Aorta (tissue), 5 donors: ENCODE data around the gene ETV2. TPM values are rescaled to one million over a fixed set of nuclear protein-coding genes. Genes with fewer than 3 reads are reported as not detected.

Experiments used
- ATAC-seq: fragments of 200-7000 bp; cut with Tn5 transposase; one replicate; pipeline ENCODE4 v1.9.1; 2022; ENCODE audit warnings: moderate library complexity; ENCODE audit not compliant: low FRiP score
- DNase-seq, 2 donors: peaks; one replicate each; pipeline ENCODE4 v3.0.0-alpha.2; 2020
- H3K27ac ChIP-seq, 2 donors: one replicate each; pipeline ENCODE4 v1.5.1; 2013; ENCODE audit warnings: low read length in 2 of 2, mild to moderate bottlenecking in 2 of 2, moderate library complexity in 2 of 2, control low read depth in 1 of 2, inconsistent platforms in 1 of 2, low read depth in 1 of 2
- H3K27me3 ChIP-seq, 2 donors: one replicate each; pipeline ENCODE4 v1.6.1; 2013; ENCODE audit warnings: control low read depth in 1 of 2, low read length in 1 of 2, mild to moderate bottlenecking in 1 of 2, moderate library complexity in 1 of 2; ENCODE audit not compliant: insufficient read depth in 2 of 2, control insufficient read depth in 1 of 2
- H3K36me3 ChIP-seq, 2 donors: one replicate each; pipeline ENCODE4 v1.6.1; 2013; ENCODE audit warnings: control low read depth in 1 of 2, low read length in 1 of 2, mild to moderate bottlenecking in 1 of 2; ENCODE audit not compliant: insufficient read depth in 2 of 2, control insufficient read depth in 1 of 2
- H3K4me1 ChIP-seq, 2 donors: one replicate each; pipeline ENCODE4 v1.6.1; 2013; ENCODE audit warnings: low read length in 2 of 2, control low read depth in 1 of 2, mild to moderate bottlenecking in 1 of 2, moderate library complexity in 1 of 2; ENCODE audit not compliant: insufficient read depth in 2 of 2, control insufficient read depth in 1 of 2
- H3K4me3 ChIP-seq, 2 donors: one replicate each; pipeline ENCODE4 v1.5.1; 2013; ENCODE audit warnings: low read length in 2 of 2, control low read depth in 1 of 2, mild to moderate bottlenecking in 1 of 2
- H3K9me3 ChIP-seq: one replicate; pipeline ENCODE4 v1.6.1; 2013; ENCODE audit warnings: mild to moderate bottlenecking, low read length; ENCODE audit not compliant: control insufficient read depth
- WGBS, 2 donors: extraction: QIAGEN DNeasy Blood & Tissue Kit; methylation state at CpG; one replicate each; pipeline ENCODE4 v1.1.7; 2013; 5-methylcytosine and 5-hydroxymethylcytosine counted together
- intact Hi-C, 2 donors: fragments of 100-400 bp; cut with DNase I; formaldehyde crosslinking; loops; one replicate each; pipeline versions ENCODE4 v1.14.2 to v1.15.0; 2022
- polyA plus RNA-seq, 2 donors: library from polyadenylated mRNA; stranded (reverse); fragments of 200-250 nt; gene quantifications; one replicate each; pipeline ENCODE4 v1.2.3, GENCODE V29; 2013
- total RNA-seq, 2 donors: library from RNA; stranded (reverse); fragmentation: NEBNext Ultra II Directional; extraction: Animal tissue kit (Norgen Biotek cat#: 25700); gene quantifications; one replicate each; pipeline ENCODE4 v1.2.1, GENCODE V29; 2021
- donor health status: healthy with polysubstance abuse.
- donor health status: Bipolar disorder and iron deficiency.
- donor health status: DM: no; HTN: no; CAD: no.
- donor health status: DM: no; HTN: no; CAD: no.
- donor health status: DM: yes; HTN: yes; CAD: no.

ETV2 gene
- total and polyA plus RNA-seq, 4 donors, result 0.46 to 1.9 (median 0.92) TPM

GRCh38 chr19:35619290-35619923, 22.1 kb upstream of the ETV2 start:
- Histone ChIP-seq H3K9me3 (no peaks in the 10 kb centered on the region), H3K4me1 (no peaks in the 10 kb centered on the region), H3K36me3 (no peaks in the 10 kb centered on the region), H3K27me3 (no peaks in the 10 kb centered on the region), H3K4me3 (no peak overlapping the region), H3K27ac (no peak overlapping the region)
- 95 to 97% methylated on average over 11 to 12 of the region's 12 CpGs for WGBS, 2 donors
- intact Hi-C loops, result no loop called here
- DNase-seq, result no peak
- no peak for ATAC-seq

- DNase-seq (no peak), ATAC-seq (no peak)
- H3K36me3 ChIP-seq, result no peaks in the 10 kb centered on the region
- intact Hi-C loops, result no loop called here
- no peaks in the 10 kb centered on the region for H3K27me3 ChIP-seq
- no peak overlapping the region for H3K4me3 ChIP-seq
- H3K4me1 ChIP-seq, result no peaks in the 10 kb centered on the region
- H3K9me3 ChIP-seq, result no peaks in the 10 kb centered on the region
- 92% methylated on average over 17 of the region's 17 CpGs for WGBS, 2 donors
- H3K27ac ChIP-seq, result no peak overlapping the region
Measured at GRCh38 chr19:35620001-35620400, 21.5 kb upstream of the ETV2 start.

GRCh38 chr19:35621708-35622107, 19.8 kb upstream of the ETV2 start:
- DNase-seq (no peak), ATAC-seq (no peak)
- no peak overlapping the region for H3K27ac ChIP-seq
- H3K36me3 ChIP-seq, result no peaks in the 10 kb centered on the region
- no peaks in the 10 kb centered on the region for H3K9me3 ChIP-seq
- WGBS, 2 donors, result 90 to 93% methylated on average over 9 of the region's 9 CpGs
- no peaks in the 10 kb centered on the region for H3K27me3 ChIP-seq
- no peaks in the 10 kb centered on the region for H3K4me1 ChIP-seq
- no peak overlapping the region for H3K4me3 ChIP-seq
- intact Hi-C loops, result no loop called here

- Histone ChIP-seq H3K36me3 (no peaks in the 10 kb centered on the region), H3K27me3 (no peaks in the 10 kb centered on the region), H3K9me3 (no peaks in the 10 kb centered on the region), H3K4me1 (no peaks in the 10 kb centered on the region), H3K27ac (no peak overlapping the region), H3K4me3 (no peak overlapping the region)
- WGBS, 2 donors, result 91 to 93% methylated on average over 13 of the region's 13 CpGs
- intact Hi-C loops, result no loop called here
- ATAC-seq (no peak), DNase-seq (no peak)
Measured at GRCh38 chr19:35622750-35623149, 18.8 kb upstream of the ETV2 start.

GRCh38 chr19:35623327-35624010, 18.1 kb upstream of the ETV2 start:
- peak in 1 of 2 donors; percentile 16 for DNase-seq
- 87 to 91% methylated on average over 6 of the region's 6 CpGs for WGBS, 2 donors
- no peaks in the 10 kb centered on the region for H3K9me3 ChIP-seq
- intact Hi-C loops, result no loop called here
- no peak for ATAC-seq
- H3K4me1 ChIP-seq, result no peaks in the 10 kb centered on the region
- no peak overlapping the region for H3K4me3 ChIP-seq
- H3K27ac ChIP-seq, result no peak overlapping the region
- no peaks in the 10 kb centered on the region for H3K27me3 ChIP-seq
- no peaks in the 10 kb centered on the region for H3K36me3 ChIP-seq

GRCh38 chr19:35628264-35628564, 13.3 kb upstream of the ETV2 start:
- WGBS, 2 donors, result 8% methylated on average over 9 of the region's 9 CpGs
- no peaks in the 10 kb centered on the region for H3K9me3 ChIP-seq
- DNase-seq (no peak), ATAC-seq (no peak)
- intact Hi-C loops, result loop anchor here in 1 of 2 donors (2.0 kb wide), 1 partner anchor 15 kb away; no protein-coding TSS in a partner anchor
- H3K36me3 ChIP-seq, result peaks cover 0 to 4% of the 10 kb centered on the region in 2 donors
- H3K4me3 ChIP-seq, result peak overlapping the region; percentile 35 to 84
- H3K4me1 ChIP-seq, result no peaks in the 10 kb centered on the region
- no peaks in the 10 kb centered on the region for H3K27me3 ChIP-seq
- peak overlapping the region in 1 of 2 donors; percentile 94 for H3K27ac ChIP-seq

- Histone ChIP-seq H3K27ac (peak within 1 kb of the TSS; percentile 18 to 94), H3K27me3 (no peaks in the 10 kb centered on the region), H3K4me1 (no peaks in the 10 kb centered on the region), H3K9me3 (no peaks in the 10 kb centered on the region), H3K4me3 (peak within 1 kb of the TSS; percentile 71 to 94), H3K36me3 (peaks cover 0 to 4% of the 10 kb centered on the region in 2 donors)
- peak; percentile 100 for ATAC-seq
- peak; percentile 97 for DNase-seq
- 0% methylated on average over 56 of the region's 56 CpGs for WGBS, 2 donors
- intact Hi-C loops, result loop anchor here in 1 of 2 donors (2.0 kb wide), 1 partner anchor 14 kb away; no protein-coding TSS in a partner anchor
Measured at GRCh38 chr19:35628565-35629331, 12.8 kb upstream of the ETV2 start, which contains the start of gene RBM42. RBM42 (plus strand) TSS chr19:35629036; CDS start chr19:35629154, 118 bp downstream.

- intact Hi-C loops, result loop anchor here in 1 of 2 donors (2.0 kb wide), 1 partner anchor 14 kb away; no protein-coding TSS in a partner anchor
- Histone ChIP-seq H3K4me3 (peak overlapping the region; percentile 71 to 94), H3K9me3 (no peaks in the 10 kb centered on the region), H3K27ac (peak overlapping the region; percentile 18 to 68), H3K36me3 (peaks cover 0 to 7% of the 10 kb centered on the region in 2 donors), H3K27me3 (no peaks in the 10 kb centered on the region), H3K4me1 (no peaks in the 10 kb centered on the region)
- ATAC-seq, result no peak
- DNase-seq, result no peak
- 3 to 5% methylated on average over 15 of the region's 15 CpGs for WGBS, 2 donors
Measured at GRCh38 chr19:35629332-35629633, 12.3 kb upstream of the ETV2 start.
